HG02759 (cell line): ENCODE results near the gene DUSP16.
"Not testable (repeated sequence)": the region's sequence is repeated elsewhere in the genome, so short reads cannot be mapped to it uniquely, and the experiment has no call there.

Source experiments
- ATAC-seq: cut with Tn5 transposase; IDR thresholded peaks from one replicate; pipeline ENCODE4 v1.9.1; 2021; ENCODE audit warnings: mild to moderate bottlenecking, moderate library complexity; ENCODE audit not compliant: unreplicated experiment

DUSP16 gene

GRCh38 chr12:12523229-12523628, 39.4 kb downstream of the DUSP16 start:
- ATAC-seq: no peak

DNA sequence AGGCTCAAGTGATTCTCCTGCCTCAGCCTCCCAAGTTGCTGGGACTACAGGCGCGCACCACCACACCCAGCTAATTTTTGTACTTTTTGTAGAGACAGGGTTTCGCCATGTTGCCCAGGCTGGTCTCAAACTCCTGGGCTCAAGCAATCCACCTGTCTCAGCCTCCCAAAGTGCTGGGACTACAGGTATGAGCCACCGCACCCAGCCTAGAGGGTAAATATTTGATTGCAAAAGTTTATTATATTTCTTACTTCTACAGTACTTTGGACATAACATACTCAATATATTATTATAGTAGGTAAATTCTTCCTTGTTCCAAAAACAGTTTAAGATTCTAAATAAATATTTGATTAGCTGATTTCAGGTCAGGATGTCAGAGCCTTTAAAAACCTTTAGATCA, 40.0 kb downstream of the DUSP16 start:
- not testable (repeated sequence) for ATAC-seq

DNA sequence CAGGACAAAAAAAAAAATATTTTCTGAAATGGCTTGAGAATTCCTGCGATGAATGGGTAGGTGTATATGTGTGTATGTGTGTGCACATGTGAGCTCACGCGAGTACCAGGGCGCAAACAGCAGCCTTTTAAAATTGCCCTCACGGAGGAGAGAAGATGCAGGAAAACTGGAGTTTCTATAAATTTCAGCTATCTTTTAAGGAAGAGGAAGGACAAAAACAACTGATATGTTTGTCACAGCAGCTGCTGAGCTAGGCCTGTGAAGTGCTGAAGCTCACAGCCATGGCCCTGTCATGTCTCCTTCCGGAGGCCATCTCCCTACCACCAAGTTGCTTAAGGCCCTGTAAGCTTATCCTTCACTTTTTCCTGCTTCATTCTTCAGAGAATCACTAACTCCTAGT, 40.8 kb downstream of the DUSP16 start:
- no peak for ATAC-seq

- ATAC-seq: no peak
Observed at GRCh38 chr12:12521044-12521485, 41.6 kb downstream of the DUSP16 start.

DNA sequence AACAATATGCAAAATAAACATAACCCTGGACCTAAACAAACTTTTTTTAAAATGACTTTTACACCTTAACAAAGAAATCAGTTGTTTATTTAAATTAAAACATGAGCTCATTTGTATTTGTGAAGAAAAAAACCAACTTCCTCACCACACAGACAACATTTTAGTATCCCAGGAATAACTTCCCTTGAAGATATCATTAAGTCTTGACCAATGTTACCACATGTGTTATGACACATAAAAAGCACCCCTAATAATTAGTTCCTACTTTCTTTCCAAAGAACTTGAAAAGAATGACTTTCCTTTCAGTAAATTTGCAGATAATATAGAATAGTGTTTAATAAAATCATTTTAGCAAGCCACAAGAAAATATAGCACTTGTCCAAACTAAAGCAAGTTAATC, 42.4 kb downstream of the DUSP16 start:
- no peak for ATAC-seq

- ATAC-seq: no peak
Observed at GRCh38 chr12:12519354-12519998, 43.2 kb downstream of the DUSP16 start.

GRCh38 chr12:12518919-12519318, 43.7 kb downstream of the DUSP16 start:
- no peak for ATAC-seq

GRCh38 chr12:12518464-12518845, 44.2 kb downstream of the DUSP16 start:
- ATAC-seq: no peak

GRCh38 chr12:12513416-12514006, 49.2 kb downstream of the DUSP16 start:
- ATAC-seq: no peak

DNA sequence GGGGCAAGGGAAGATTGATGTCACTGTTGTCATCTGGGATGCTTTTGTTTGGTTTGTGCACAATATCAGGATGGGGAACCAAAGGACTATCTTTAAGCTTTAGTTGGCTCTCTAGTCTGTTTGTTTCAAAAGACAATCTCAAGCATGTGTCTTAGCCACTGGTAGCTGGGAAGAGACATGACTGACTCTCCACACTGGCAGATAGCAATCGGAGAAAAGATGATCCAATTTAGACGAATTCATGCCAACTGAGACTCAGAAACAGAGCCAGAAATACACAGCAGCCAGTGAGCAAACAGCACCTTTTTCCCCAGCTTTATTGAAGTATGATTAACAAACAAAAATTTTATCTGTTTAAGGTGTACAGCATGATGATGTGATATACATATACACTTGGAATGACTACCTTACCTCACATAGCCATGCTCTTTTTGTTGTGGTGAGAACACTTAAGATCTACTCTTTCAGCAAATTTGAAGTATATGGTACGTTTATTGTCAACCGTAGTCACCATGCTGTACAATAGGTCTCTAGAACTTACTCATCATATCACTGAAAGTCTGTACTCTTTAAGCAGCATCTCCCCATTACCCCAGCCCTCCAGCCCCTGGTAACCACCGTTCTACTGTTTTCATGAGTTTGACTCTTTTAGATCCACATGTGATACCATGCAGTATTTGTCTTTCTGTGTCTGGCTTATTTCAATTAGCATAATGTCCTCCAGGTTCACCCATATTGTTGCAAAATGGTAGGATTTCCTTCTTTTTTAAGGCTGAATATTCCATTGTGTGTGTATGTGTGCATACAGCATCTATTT, 50.6 kb downstream of the DUSP16 start:
- ATAC-seq: no peak

- no peak for ATAC-seq
Observed at GRCh38 chr12:12511021-12511783, 51.5 kb downstream of the DUSP16 start.

DNA sequence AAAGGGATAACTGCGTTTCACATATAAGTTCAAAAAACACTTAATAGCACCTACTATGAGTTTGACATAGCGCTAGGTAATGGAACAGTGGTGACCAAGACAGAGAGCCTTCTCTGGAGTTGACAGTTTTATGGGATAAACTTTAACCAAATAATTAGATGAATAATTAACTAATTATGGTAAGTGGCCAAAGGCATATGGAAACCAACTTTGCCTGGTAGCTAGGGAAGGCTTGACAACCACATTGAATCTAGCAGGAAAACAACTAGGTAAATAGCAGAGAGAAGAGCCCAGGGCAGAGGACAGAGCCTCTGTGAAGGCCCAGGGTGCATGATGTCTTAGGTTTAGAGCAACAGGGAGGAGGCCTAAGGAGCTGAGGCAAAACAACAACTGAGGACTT, 52.1 kb downstream of the DUSP16 start:
- no peak for ATAC-seq

DNA sequence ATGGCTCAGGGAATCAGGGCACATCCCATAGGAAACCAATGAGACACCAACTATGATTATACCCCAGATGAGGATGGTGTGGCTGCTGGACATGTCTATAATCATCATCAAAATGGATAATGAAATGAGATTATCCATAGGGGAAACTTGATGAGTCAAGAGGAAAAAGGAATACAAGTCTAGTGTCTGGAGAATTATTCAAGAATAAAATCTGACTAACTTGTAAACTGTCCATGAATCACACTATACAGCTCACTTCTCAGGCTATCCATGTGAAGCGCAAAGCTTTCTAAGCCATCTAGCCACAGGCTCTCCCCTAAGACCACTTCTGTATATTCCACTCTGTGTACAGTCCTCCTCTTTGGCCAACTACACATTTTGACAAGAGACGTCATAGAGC, 52.5 kb downstream of the DUSP16 start:
- no peak for ATAC-seq

GRCh38 chr12:12508612-12509011, 54.1 kb downstream of the DUSP16 start:
- no peak for ATAC-seq

DNA sequence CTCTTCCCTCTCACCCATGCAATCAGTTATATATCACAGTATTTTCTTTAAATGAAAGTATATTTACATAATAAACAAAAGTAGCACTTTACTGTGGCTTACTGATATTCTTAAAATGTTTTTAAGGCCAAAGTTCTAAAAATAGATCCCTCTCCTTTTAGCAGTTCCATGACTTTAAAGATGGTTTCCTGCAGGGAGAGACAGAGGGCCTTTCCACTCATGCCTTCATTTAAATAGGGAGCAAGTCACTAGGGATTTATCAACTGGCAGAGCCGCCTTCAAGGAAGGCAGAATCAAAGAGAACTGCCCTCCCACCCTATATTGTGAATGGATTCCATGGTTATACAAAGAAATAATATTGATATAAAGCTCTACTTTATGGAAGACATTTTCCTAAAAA, 55.5 kb downstream of the DUSP16 start:
- no peak for ATAC-seq

DNA sequence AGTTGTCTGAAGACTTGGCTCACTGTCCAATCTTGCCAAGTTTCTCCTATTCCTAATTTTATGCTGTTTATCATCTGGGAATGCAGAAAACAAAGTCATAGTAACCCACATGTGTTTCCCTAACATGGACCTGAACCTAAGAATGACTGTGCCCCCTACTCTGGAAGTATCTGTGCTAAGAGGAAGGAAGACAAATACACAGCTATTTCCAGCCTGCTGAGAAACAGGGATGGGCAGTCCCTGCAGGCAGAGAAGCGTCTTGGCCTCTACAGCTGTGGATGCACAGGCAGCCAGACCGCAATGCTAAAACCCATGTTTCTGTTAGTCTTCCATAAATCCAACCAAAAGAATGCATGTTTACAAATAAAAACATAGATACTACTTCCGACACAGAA, 56.2 kb downstream of the DUSP16 start:
- no peak for ATAC-seq

- peak; percentile 89 for ATAC-seq
Observed at GRCh38 chr12:12505544-12506495, 56.8 kb downstream of the DUSP16 start.

GRCh38 chr12:12503384-12504078, 59.1 kb downstream of the DUSP16 start:
- no peak for ATAC-seq

- no peak for ATAC-seq
Observed at GRCh38 chr12:12502815-12503151, 59.9 kb downstream of the DUSP16 start.
